NCI-H2227 (cell line): ENCODE data around the gene VHLL.

Experiments used
- DNase-seq: peaks from one replicate; lab custom pipeline; 2025; ENCODE audit not compliant: unreplicated experiment; lab: John Stamatoyannopoulos, UW

The VHLL gene

DNA sequence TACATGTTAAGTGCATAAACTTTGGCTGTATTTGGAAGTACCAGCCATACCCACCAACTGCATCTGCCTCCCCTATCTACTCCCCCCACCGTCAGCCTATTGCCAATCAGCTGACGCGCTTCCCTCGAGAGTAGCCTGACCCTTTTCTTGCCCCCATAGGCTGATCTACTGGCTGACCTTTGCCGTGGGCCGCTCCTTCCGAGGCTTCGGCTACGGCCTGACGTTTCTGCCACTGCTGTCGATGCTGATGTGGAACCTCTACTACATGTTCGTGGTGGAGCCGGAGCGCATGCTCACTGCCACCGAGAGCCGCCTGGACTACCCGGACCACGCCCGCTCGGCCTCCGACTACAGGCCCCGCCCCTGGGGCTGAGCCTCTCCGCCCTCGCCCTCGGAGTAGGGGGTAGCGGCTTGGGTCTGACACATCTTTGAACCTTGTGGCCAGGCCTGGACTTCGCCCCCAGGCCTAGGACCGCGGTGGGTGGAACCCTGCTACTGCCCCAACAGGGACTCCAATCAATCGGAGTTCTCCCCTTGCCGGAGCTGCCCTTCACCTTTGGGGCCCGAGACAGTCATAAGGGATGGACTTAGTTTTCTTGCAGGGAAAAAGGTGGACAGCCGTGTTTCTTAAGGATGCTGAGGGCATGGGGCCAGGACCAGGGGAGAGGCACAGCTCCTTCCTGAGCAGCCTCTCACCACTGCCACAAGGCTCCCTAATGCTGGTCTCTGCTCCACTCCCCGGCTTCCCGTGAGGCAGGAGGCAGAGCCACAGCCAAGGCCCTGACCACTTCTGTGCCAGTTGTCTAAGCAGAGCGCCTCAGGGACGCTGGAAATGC lies 7.7 kb downstream of the VHLL start:
- DNase-seq, result peak; percentile 90

DNA sequence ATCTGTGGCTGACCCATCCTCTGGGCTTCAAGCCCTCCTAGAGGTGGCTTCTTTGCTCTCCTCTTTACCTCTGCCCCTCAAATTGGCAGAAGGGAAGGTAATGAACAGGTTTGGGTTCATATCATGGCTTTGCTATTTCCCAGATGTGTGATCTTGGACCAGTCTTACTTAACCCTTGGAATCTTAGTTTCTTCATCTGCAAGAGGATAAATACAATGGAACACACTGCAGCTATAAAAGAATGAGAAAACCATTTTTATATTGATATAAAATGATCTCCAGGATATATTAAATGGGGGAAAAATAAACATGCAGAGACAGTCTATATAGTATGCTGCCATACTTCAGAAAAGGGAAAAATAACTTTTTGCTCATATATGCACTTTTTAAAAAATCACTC lies 9.2 kb downstream of the VHLL start:
- DNase-seq, result no peak

DNA sequence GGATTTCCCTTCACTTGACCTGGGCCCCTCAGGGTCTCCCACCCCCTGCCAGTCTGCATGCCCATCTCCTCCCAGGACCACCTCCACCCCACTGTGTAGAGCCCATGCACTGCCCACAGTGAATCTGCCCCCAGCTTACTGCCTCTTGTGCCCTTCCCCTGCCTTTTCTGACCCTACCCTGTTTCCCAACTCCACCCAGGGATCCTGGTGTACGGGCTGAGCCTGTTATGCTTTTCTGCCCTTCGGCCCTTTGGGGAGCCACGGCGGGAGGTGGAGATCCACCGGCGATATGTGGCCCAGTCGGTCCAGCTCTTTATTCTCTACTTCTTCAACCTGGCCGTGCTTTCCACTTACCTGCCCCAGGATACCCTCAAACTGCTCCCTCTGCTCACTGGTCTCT lies 13.0 kb downstream of the VHLL start:
- DNase-seq, result no peak

DNA sequence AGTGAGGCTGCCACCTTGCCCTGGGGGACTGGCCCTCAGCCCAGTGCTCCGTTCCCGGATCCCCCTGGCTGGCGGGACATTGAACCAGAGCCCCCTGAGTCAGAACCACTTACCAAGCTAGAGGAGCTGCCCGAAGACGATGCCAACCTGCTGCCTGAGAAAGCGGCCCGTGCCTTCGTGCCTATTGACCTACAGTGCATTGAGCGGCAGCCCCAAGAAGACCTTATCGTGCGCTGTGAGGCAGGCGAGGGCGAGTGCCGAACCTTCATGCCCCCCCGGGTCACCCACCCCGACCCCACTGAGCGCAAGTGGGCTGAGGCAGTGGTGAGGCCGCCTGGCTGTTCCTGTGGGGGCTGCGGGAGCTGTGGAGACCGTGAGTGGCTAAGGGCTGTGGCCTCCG lies 13.7 kb downstream of the VHLL start:
- DNase-seq, result no peak

DNA sequence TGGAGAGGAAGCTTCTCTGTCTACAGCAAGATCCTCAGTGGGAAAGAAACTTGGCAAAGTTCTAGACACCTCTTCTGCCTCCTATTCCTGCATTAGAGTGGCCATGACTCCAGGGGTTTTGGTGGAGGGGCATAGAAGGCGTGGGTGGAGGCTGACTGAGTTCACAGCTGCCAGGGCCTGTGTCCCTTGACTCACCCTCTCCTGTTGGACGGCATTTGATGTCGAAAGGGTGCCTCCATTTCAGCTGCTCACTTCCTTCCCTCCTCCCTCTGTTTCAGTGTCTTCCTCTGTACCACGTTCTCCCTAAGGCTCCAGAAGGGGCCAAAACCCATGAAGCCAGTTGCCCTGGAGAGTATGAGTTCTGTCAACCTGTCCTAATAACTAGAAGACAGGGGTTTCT lies 14.3 kb downstream of the VHLL start:
- DNase-seq, result no peak

DNA sequence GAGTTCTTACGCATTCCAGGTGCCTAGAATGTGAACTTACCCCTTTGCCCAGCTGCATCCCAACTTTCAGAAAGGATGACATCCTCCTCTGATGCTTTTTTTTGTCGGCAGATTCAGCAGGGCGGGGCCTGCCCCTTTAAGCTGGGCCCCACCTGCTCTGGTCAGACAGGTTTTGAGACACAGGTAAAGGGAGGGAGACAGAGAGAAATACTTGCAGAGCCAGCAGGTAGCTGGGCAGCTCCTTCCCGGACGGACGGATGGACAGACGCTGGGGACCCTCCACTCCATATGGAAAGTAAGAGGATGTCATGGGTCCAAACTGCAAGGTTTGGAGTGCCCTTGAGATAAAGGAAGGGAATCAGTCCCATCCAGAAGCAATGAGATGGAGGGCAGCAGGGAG lies 15.0 kb downstream of the VHLL start, which contains the start of gene TMEM79:
TMEM79 (plus strand) TSS at position 214 of the 400 bp plus-strand sequence. CDS start 902 bp downstream, outside the sequence.
- peak; percentile 14 for DNase-seq

DNA sequence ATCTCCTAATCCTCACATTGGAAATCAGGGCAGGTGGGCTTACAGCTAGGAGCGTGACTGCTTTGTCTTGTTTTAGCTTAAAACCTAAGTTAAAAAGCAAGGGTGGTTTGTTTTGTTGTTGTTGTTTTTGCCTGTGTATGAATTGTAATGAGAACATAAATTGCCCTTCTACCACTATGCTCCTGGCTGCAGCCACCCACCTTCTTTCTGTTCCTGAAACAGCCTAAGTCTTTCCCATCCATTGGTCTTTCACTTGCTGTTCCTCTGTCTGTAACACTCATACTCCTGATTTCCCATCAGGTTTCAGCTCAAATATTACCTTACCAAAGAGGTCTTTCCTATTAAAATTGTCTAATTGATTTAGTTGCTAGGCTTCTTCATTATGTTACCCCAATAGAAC lies 15.6 kb downstream of the VHLL start:
- DNase-seq, result no peak

DNA sequence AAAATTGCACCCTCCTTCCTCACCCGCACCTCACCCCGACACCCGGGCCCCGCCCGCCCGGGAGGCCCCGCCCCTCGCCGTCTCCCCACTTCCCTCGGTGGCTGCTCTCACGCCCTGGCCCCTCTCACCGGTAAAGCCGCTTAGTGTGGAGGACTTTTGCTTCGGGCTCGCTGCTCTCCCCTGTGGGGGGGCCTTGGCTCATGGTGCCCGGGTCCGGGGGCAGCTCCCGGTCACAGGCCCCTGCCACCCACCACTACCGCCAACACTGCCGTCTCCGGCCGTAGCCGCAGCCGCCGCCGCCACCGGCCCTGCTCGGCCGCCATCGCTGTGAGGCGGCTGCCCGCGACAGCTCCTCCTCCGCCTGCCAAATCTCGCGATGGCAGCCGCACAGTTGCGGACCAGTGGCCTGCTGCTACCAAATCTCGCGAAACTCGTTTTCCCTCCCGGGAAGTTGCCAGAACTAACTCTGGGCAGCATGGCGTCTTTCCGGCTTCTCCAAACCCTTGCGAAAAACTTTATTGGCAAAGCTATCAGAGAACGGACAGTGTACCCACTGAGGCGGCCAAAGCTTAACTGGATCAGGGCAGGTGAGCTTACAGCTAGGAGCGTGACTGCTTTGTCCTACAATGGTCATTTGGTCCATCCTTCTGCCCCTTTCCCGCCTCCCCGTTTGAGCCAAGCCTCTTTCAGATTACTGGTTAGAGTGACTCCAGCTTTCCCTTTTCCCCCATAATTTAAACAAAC lies 16.5 kb downstream of the VHLL start, which contains the start of gene SMG5:
SMG5 (minus strand) TSS at position 347 of the 744 bp plus-strand sequence; CDS start at position 202, 145 bp downstream.
- DNase-seq, result peak; percentile 99

DNA sequence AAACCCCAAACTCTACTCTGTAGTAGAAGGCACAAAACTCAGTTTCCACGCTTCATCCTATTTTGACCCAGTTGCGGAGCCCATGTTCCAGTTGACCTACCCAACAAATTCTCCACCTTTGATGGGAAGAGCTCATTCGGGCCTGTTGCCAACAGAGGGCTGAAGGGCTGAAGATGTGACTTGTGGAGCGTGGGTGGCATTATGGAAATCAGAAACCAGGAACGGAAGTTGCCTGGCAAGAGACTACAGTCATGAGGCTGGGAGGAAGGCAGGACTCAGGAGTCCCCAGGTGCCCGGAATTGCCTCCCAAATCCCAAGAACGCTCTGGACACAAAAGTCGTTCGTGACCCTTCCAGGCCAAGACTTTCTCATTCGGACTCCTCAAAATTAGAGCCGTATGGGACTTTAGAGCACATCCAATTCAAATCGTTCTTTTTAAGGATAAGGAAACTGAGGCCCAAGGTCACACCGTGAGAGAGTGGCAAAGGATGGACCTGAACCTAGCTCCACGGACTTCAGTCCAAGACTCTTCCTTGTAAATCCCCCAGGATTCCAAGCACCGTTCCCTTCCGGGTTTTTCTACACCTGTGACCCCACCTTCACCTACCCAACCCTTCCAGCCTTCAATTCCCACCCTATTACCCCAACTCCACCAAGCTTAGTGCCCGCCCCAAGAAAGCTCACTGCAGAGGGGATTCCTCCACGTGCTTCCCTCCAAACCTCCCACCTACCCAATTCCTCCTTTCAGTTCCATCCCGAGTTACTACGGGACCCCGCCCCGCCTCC lies 17.2 kb downstream of the VHLL start:
- peak; percentile 65 for DNase-seq

DNA sequence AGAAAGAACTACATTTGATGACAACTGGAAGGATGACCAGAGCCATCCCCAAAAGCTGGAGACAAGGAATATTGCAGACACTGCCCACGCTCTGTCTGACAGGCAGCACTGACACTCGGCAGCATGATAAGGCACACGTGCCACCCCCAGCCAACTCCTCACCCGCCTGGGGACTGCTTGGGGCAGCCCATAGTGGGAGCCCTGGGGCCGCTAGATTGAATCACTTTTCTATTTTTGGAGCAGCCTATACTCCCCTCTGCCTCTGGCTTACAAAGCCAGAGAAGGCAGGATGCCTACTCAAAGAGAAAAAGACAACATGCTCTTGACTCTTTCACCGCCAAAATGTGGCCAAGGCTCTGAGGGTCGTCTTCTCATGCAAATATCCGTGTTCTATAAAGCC lies 17.8 kb downstream of the VHLL start:
- peak; percentile 25 for DNase-seq

DNA sequence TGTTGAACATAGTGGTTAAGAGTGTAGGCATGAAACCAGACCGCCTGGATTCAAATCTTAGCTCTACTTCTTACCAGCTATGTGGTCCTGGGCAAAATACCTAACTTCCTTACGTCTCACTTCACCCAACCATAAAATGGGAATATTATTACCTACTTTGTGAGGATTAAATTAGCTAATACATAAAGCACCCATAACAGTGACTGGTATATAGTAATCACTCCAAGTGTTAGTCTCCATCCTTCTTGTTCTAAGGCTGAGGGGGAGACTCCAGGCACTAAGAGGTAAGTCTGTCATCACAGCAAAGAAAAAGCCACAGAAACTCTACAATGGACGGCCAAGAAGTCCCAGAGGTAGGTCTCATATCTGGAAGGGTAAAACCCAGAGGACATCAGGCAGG lies 19.3 kb downstream of the VHLL start:
- no peak for DNase-seq

DNA sequence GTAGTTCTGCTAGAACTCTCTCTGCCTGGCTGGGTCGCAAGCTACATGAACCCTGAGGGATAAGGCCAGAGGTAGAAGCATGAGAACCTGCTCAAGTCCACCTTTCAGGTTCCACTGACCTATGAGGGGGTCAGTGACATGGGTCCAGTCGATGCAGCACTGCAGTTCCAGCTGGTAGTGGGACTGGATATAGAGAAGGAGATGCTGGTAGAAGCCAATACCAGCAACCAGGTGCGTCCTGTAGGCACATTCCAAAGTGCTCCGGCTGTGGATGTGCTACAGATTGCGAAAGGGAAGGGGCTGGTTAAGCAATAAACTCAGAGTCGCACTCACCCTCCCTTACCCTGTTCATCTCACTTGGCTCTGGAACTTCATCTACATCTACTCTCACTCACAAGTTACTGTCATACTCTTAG lies 22.1 kb downstream of the VHLL start:
- DNase-seq, result no peak

DNA sequence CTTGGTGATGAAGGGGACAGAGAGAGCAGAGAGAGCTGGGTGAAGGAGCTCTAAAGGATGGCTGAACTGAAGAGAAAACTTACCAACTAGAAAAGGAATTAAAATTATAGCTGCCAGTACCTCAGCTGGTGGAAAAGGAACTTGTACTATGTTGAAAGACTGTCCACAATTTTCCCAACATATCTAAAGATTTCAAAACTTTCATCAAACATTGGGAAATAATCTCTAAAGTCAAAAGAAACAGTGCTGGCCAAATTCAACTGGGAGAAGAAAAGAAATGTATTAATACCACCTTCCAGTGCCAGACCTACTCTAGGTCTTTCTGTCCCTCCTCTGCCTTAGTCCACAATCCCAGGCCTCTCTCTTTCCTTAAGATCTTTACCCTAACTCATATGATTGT lies 22.6 kb downstream of the VHLL start:
- DNase-seq, result no peak

DNA sequence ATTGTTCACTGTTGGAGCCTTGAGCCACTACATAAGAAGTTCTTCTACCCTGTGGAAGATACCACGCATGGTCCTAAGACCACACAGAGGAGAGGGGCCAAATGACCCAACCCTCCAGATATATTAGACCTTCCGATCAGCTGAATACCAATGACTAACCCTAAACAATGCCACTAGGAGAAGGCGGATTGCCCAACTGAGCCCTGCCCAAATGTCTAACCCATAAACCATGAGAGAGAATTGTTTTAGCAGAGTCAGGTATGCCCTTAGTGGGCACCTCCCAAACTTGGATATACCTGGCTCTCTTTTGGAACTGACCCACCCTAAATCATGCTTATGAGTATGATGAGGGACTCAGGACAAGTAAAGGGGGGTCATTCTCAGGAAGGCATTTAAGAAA lies 28.8 kb downstream of the VHLL start:
- no peak for DNase-seq

DNA sequence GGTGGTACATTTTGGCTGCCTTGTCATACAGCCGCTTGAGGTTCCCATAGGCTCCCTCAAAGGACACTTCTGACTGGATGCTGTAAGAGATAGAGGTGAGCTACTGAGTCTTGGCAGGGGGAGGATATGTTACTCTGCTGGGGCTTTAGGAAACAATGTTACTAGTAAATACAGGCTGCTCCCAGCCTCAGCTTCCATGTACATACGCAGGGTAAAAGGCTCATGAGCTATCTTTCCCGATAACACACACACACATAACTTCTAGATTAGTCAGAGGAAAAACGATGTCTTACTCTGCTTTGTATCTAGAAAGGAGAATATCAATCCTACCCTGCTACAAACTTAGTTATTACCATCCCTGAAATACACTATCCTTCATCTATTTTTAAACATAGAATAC lies 30.8 kb downstream of the VHLL start:
- no peak for DNase-seq

DNA sequence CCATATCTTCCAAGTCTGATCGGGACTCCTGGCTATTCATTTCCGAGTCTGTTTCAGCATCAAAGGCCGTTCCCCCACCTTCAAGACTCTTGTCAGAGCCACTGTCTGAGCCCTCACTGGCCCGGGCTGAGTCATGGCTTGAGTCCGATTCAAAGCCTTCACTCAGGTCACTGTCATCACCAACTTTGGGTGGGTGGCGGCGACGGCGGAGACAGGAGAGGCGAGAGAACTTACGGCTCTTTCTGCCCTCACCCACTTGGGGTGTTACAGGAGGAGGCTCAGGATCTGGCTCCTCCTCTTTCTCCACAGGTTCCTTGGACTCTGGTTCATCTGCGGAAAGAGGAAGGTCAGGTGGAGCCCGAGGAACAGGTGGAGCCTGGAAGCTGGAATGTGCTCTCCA lies 33.1 kb downstream of the VHLL start:
- no peak for DNase-seq

DNA sequence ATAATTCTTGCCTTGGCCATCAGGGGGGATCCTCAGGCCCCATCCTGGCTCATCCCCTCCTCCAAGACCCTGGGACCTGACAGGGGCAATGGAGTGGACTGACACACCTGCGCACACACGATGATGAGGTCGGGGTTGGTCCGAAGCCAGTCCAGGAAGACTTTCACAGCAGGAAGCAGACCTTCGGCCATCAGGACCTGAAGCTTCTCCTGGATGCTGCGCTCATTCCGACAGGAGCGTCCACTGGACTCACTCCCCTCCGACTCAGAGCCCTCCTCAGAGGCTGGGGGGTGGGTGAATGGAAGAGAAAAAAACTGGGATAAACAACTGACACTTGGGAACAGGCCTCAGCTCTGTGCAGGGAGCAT lies 35.8 kb downstream of the VHLL start:
- DNase-seq, result no peak

DNA sequence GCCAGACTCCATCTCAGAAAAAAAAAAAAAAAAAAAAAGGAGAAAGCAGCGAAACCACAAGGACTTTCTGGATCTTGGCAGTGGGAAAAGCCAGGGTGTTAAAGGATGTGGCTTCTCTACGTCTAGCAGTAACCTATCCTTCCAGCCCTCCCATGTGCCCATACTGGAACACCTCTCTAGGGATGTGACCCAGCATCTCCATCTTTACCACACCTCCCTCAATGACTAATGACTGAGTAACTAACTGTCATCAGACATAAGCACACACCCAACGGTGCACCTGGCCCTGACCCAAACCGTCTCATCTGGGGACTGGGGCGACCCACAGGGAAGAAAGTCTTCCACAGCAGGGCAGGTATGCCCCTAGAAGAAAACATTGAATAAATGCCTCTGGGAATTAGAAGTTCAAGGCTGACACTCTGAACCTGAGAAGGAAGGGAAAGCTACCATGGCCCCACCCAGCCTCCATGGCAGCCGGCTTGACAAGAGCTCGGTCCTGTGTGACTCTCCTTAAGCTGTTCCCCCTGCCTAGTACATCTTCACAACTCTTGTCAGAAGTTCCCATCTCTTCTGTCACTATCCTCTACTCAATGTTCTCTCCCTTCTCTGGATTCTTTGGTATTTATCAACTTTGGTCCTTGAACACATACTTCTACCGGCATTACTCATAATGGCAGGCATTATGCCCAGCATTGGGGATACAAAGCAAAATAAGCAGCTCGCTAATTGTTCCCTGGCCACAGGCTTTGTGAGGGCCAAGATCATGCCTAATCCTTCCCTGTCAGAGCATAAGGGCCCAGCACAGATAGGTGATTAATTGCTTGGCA lies 36.4 kb downstream of the VHLL start:
- no peak for DNase-seq

DNA sequence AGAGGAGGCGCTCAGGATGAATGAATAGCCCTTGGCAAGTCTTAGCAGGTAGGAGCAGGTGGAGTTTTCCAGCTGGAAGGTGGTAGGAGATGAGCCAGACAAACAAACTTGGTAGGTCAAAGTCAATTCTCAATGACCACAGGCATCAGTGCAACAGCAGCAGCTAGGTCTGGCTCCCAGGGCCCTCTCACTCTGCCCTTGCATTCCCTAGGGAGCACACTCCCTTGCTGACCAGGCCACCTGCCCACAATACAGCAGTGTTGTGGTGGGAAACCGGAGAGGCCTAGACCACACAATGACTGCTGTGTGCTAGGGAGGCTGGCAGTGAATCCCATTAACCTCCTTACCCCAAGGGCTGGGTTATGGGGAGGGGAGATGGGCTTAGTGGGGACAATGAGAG lies 38.2 kb downstream of the VHLL start:
- no peak for DNase-seq

DNA sequence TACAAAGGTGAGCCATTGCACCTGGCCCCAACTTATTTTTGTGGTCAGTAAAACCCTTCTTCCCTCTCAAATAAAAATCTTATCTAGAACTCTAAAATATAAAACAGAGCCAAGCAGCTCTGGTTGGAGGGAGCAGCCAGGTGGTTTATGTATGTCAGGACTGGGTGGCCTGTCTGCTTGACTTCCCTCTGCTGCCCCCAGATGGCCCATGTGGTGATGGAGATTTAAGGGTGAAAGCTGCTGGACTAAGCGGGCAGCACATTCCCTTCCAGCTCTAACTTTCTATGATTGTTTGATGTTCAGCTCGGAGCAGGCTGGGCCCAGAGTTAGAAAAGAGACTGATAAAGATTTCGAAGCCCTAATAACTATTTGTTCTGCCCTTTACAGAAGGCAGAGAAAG lies 39.3 kb downstream of the VHLL start:
- DNase-seq, result no peak

DNA sequence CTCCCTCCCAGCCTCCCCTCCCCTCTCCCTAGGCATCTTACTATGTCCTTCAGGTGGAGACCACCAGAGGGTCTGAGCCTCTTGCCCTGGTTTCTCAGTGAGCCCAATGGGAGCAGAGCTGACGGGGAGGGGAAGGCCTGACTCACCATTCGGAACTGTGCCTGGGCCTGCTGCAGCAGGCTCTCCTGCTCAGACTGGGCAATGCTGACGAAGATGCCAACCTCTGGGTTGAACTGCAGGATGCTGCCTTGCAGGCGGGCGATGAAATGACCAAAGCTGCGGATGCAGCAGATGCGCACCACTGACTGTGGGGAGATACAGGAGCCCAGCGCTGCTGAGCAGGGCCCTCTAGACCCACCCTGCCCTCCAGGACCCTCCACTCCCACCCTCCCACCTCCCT lies 40.2 kb downstream of the VHLL start:
- DNase-seq, result no peak
